Prostate gland (tissue), 2 donors: ENCODE measurements around the gene CARD6. TPM values are rescaled to one million over a fixed set of nuclear protein-coding genes. Genes with fewer than 3 reads are reported as not detected.

Source experiments
- DNase-seq: peaks from one replicate; pipeline ENCODE4 v3.0.0-alpha.2; 2019; ENCODE audit warnings: low spot score
- H3K27ac ChIP-seq, 2 donors: fragments of 200-600 bp; sonication (generic); 2 replicates each; pipeline ENCODE4 v1.5.1; 2017 to 2019
- H3K27me3 ChIP-seq: fragments of 200-600 bp; sonication (generic); replicated peaks from 2 replicates; pipeline ENCODE4 v1.5.1; 2019; ENCODE audit not compliant: insufficient read depth
- H3K36me3 ChIP-seq, 2 donors: fragments of 200-600 bp; sonication (generic); 1 replicate in 1 of 2; 2 replicates in 1 of 2; pipeline versions ENCODE4 v1.5.1 to v1.8.1; 2017 to 2019
- H3K4me1 ChIP-seq: fragments of 200-600 bp; sonication (generic); replicated peaks from 2 replicates; pipeline ENCODE4 v1.5.1; 2019
- H3K4me3 ChIP-seq, 2 donors: fragments of 200-600 bp; sonication (generic); 2 replicates each; pipeline ENCODE4 v1.5.1; 2017 to 2019
- H3K9me3 ChIP-seq: fragments of 200-600 bp; sonication (generic); 2 replicates; pipeline ENCODE4 v1.5.1; 2017
- CTCF ChIP-seq, 4 experiments: fragments of 200-600 bp in 2 of 4; fragments of 450-650 bp in 2 of 4; sonication (generic) in 2 of 4; IDR thresholded peaks; 1 replicate in 3 of 4; 2 replicates in 1 of 4; pipeline ENCODE4 v1.5.1; 2016 to 2019; ENCODE audit warnings: antibody characterized with exemption in 4 of 4, mild to moderate bottlenecking in 2 of 4, moderate library complexity in 2 of 4
- POLR2A ChIP-seq: fragments of 450-650 bp; IDR thresholded peaks from one replicate; pipeline ENCODE4 v1.6.1; 2016; ENCODE audit warnings: antibody characterized with exemption, mild to moderate bottlenecking
- POLR2AphosphoS5 ChIP-seq: sonication (generic); formaldehyde crosslinking; IDR thresholded peaks from one replicate; pipeline ENCODE4 v1.6.1; 2017; ENCODE audit warnings: antibody characterized with exemption
- WGBS: methylation state at CpG from one replicate; pipeline ENCODE4 v1.1.5; 2018; 5-methylcytosine and 5-hydroxymethylcytosine counted together
- intact Hi-C: fragments of 100-400 bp; cut with DNase I; formaldehyde crosslinking; loops from one replicate; pipeline ENCODE4 v1.14.2; 2022
- total RNA-seq, 2 donors: library from RNA; depleted of rRNA; stranded (reverse); fragments of >200 nt; gene quantifications; one replicate each; pipeline ENCODE4 v1.1.0, GENCODE V29; 2016

The CARD6 gene
- total RNA-seq, 2 donors from 2014 or later, result 1.3 to 5.4 TPM

- intact Hi-C loops, result no loop called here
- 88% methylated on average over 5 of the region's 5 CpGs for WGBS
- Histone ChIP-seq H3K4me1 (no peaks in the 10 kb centered on the region), H3K27ac (no peak overlapping the region), H3K36me3 (peaks cover 2% of the 10 kb centered on the region in 2 donors), H3K4me3 (no peak overlapping the region), H3K9me3 (no peaks in the 10 kb centered on the region), H3K27me3 (no peaks in the 10 kb centered on the region)
- no peak for TF ChIP-seq POLR2AphosphoS5
- TF ChIP-seq CTCF (IDR thresholded peaks at IDR 0.05), result no peak
- no peak for TF ChIP-seq POLR2A
- no peak for DNase-seq
Measured at GRCh38 chr5:40826489-40827187, 14.5 kb upstream of the CARD6 start.

- TF ChIP-seq POLR2A, result no peak
- no peak for TF ChIP-seq POLR2AphosphoS5
- TF ChIP-seq CTCF (IDR thresholded peaks at IDR 0.05), result no peak
- no peak overlapping the region for H3K4me3 ChIP-seq
- intact Hi-C loops, result no loop called here
- 86% methylated on average over 14 of the region's 14 CpGs for WGBS
- H3K27me3 ChIP-seq, result no peaks in the 10 kb centered on the region
- no peak for DNase-seq
- H3K9me3 ChIP-seq, result no peaks in the 10 kb centered on the region
- H3K36me3 ChIP-seq, result peaks cover 4 to 8% of the 10 kb centered on the region in 2 donors
- no peaks in the 10 kb centered on the region for H3K4me1 ChIP-seq
- no peak overlapping the region for H3K27ac ChIP-seq
Measured at GRCh38 chr5:40827188-40827977, 13.8 kb upstream of the CARD6 start.

- Histone ChIP-seq H3K4me1 (no peaks in the 10 kb centered on the region), H3K9me3 (no peaks in the 10 kb centered on the region), H3K27me3 (no peaks in the 10 kb centered on the region), H3K36me3 (peaks cover 4 to 8% of the 10 kb centered on the region in 2 donors), H3K27ac (no peak overlapping the region), H3K4me3 (no peak overlapping the region)
- WGBS, result 84% methylated on average over 3 of the region's 3 CpGs
- DNase-seq, result no peak
- intact Hi-C loops, result no loop called here
- TF ChIP-seq CTCF (IDR thresholded peaks at IDR 0.05), result no peak
- no peak for TF ChIP-seq POLR2A
- no peak for TF ChIP-seq POLR2AphosphoS5
Measured at GRCh38 chr5:40828021-40828631, 13.0 kb upstream of the CARD6 start.

GRCh38 chr5:40828690-40829661 lies 12.2 kb upstream of the CARD6 start:
- no peak for TF ChIP-seq POLR2AphosphoS5
- no peak for TF ChIP-seq CTCF (IDR thresholded peaks at IDR 0.05)
- TF ChIP-seq POLR2A, result no peak
- H3K27me3 ChIP-seq, result no peaks in the 10 kb centered on the region
- no peaks in the 10 kb centered on the region for H3K4me1 ChIP-seq
- no peak for DNase-seq
- intact Hi-C loops, result no loop called here
- H3K36me3 ChIP-seq, result peaks cover 4 to 8% of the 10 kb centered on the region in 2 donors
- 98% methylated on average over 3 of the region's 3 CpGs for WGBS
- no peaks in the 10 kb centered on the region for H3K9me3 ChIP-seq
- no peak overlapping the region for H3K4me3 ChIP-seq
- H3K27ac ChIP-seq, result no peak overlapping the region
